ENCODE data around the gene MACROH2A1. TPM values are rescaled to one million over a fixed set of nuclear protein-coding genes. Genes with fewer than 3 reads are reported as not detected.
"Not testable (repeated sequence)": the region's sequence is repeated elsewhere in the genome, so short reads cannot be mapped to it uniquely, and the experiment has no call there.

Gene MACROH2A1
- total RNA-seq, 1 donor from 2014 or later, result 315 TPM

- Mint-ChIP-seq H3K27ac (peak overlapping the region; percentile 86), H3K27me3 (ENCODE audit: insufficient read depth) (no peaks in the 10 kb centered on the region), H3K4me1 (ENCODE audit: low read depth) (peaks cover 80% of the 10 kb centered on the region), H3K9me3 (no peaks in the 10 kb centered on the region), H3K4me3 (peak overlapping the region; percentile 47), H3K36me3 (ENCODE audit: low read depth) (peaks cover 66% of the 10 kb centered on the region)
- intact Hi-C loops (cut with micrococcal nuclease), result loop anchor here (1.0 kb wide), 2 partner anchors 9 to 22 kb away; partner anchors contain the start of gene MACROH2A1
- DNase-seq (ENCODE audit: low spot score), result no peak
Observed at GRCh38 chr5:135376961-135377624, 21.9 kb downstream of the MACROH2A1 start.

GRCh38 chr5:135375040-135375793 lies 23.8 kb downstream of the MACROH2A1 start:
- DNase-seq (ENCODE audit: low spot score), result no peak
- no peaks in the 10 kb centered on the region for H3K9me3 Mint-ChIP-seq
- H3K4me1 Mint-ChIP-seq (ENCODE audit: low read depth), result peaks cover 90% of the 10 kb centered on the region
- intact Hi-C loops (cut with micrococcal nuclease), result no loop called here
- H3K27ac Mint-ChIP-seq, result peak overlapping the region; percentile 42
- H3K36me3 Mint-ChIP-seq (ENCODE audit: low read depth), result peaks cover 70% of the 10 kb centered on the region
- H3K27me3 Mint-ChIP-seq (ENCODE audit: insufficient read depth), result no peaks in the 10 kb centered on the region
- H3K4me3 Mint-ChIP-seq, result no peak overlapping the region

- Mint-ChIP-seq H3K27ac (peak overlapping the region; percentile 74), H3K4me1 (ENCODE audit: low read depth) (peaks cover 81% of the 10 kb centered on the region)
- intact Hi-C loops (cut with micrococcal nuclease), result no loop called here
Observed at GRCh38 chr5:135373736-135374515, 25.1 kb downstream of the MACROH2A1 start.

DNA sequence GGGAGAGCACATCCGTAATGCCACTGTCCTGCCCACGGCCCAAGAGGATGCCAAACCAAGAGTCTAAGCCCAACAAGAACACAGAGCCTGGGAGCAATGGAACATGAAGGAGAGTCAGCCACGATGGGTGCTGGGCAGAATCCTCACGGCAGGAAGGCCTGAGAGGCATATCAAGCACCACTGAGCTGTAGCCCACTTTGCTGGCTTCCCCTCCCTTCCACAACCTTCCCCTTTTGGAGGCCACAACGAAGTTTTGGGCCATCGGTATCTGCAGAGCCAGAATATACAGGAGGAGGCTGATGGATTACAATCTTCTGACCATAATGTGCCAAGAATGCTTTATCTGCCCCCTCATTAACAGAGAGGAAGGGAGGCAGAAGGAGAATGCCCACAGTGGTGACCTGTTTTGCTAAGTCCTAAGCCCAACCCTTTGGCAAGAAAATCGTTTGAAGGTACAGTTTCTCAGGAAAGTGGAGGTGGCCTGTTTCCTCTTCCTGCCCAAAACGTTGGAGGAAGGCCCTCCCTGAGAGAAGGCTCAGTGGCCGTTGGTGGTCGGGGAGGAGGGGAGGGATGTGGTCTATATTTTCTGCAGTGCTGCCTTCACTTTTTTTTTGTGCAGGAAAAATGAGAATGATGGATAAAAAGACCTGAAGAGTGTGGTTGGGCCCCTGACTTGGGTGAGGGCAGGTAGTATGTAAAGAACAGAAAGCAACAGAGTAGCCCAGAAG lies 26.2 kb downstream of the MACROH2A1 start:
- no peaks in the 10 kb centered on the region for H3K27me3 Mint-ChIP-seq (ENCODE audit: insufficient read depth)
- H3K9me3 Mint-ChIP-seq, result no peaks in the 10 kb centered on the region
- H3K4me1 Mint-ChIP-seq (ENCODE audit: low read depth), result peaks cover 70% of the 10 kb centered on the region
- H3K4me3 Mint-ChIP-seq, result peak overlapping the region; percentile 26
- H3K36me3 Mint-ChIP-seq (ENCODE audit: low read depth), result peaks cover 61% of the 10 kb centered on the region
- peak overlapping the region; percentile 84 for H3K27ac Mint-ChIP-seq
- intact Hi-C loops (cut with micrococcal nuclease), result no loop called here
- no peak for DNase-seq (ENCODE audit: low spot score)

More at GRCh38 chr5:135373736-135374515, 25.1 kb downstream of the MACROH2A1 start:
- DNase-seq (ENCODE audit: low spot score), result no peak
- no peak overlapping the region for H3K4me3 Mint-ChIP-seq
- H3K9me3 Mint-ChIP-seq, result no peaks in the 10 kb centered on the region
- no peaks in the 10 kb centered on the region for H3K27me3 Mint-ChIP-seq (ENCODE audit: insufficient read depth)
- peaks cover 69% of the 10 kb centered on the region for H3K36me3 Mint-ChIP-seq (ENCODE audit: low read depth)

DNA sequence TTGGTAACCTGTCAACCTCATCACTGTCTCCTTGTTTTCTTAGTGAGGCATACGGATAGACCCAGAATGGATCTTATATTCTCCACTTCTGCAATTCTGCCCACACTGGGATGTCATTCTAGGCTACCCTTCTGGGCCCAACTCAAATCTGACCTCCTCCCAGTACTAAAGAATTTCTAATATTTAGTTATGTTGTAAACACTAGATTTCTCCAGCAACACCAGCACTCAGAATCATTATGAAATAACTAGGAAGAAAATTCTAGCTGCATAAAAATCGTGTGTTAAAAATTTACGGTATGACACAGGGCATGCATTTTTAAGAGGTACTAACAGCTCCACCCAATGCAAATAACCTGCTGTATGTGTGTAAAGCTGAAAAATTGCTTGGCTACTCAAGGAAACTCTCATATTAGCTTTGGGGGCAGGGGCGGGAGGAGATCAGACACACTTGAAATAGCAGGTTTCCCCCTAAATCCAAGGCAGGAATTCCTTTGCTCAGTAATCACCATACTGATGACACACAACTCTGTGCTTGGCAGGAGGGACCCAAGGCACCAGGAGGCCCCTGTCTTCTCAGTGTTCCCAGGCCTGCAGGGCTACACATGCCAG lies 27.3 kb downstream of the MACROH2A1 start:
- no peak overlapping the region for H3K4me3 Mint-ChIP-seq
- peak overlapping the region; percentile 84 for H3K27ac Mint-ChIP-seq
- no peaks in the 10 kb centered on the region for H3K27me3 Mint-ChIP-seq (ENCODE audit: insufficient read depth)
- DNase-seq (ENCODE audit: low spot score), result no peak
- intact Hi-C loops (cut with micrococcal nuclease), result no loop called here
- H3K36me3 Mint-ChIP-seq (ENCODE audit: low read depth), result peaks cover 57% of the 10 kb centered on the region
- peaks cover 59% of the 10 kb centered on the region for H3K4me1 Mint-ChIP-seq (ENCODE audit: low read depth)
- no peaks in the 10 kb centered on the region for H3K9me3 Mint-ChIP-seq

GRCh38 chr5:135369952-135370351 lies 29.1 kb downstream of the MACROH2A1 start:
- Mint-ChIP-seq H3K27ac (peak overlapping the region; percentile 26), H3K4me1 (ENCODE audit: low read depth) (peaks cover 60% of the 10 kb centered on the region), H3K36me3 (ENCODE audit: low read depth) (peaks cover 55% of the 10 kb centered on the region), H3K4me3 (no peak overlapping the region), H3K27me3 (ENCODE audit: insufficient read depth) (no peaks in the 10 kb centered on the region), H3K9me3 (no peaks in the 10 kb centered on the region)
- intact Hi-C loops (cut with micrococcal nuclease), result no loop called here
- DNase-seq (ENCODE audit: low spot score), result no peak

DNA sequence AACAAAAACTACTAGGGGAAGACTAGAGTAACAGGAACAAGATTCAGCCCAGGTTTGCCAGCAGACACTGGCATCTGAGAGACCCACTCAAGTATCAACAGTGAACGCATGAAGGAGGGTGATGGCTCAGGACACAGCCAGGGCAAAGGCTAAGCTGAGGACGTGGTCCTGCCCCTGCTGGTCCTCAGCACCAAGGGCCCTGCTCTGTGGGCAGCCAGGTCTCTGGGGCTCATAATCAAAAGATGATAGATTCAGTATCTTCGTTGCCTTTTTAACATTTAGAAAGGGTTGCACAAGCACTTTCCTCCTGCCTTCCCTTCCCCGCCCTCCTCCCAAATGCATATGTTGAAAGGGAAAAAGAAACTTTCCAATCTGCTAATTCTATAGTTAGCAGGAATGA lies 31.5 kb downstream of the MACROH2A1 start:
- no peak for DNase-seq (ENCODE audit: low spot score)
- H3K27ac Mint-ChIP-seq, result no peak overlapping the region
- peaks cover 51% of the 10 kb centered on the region for H3K4me1 Mint-ChIP-seq (ENCODE audit: low read depth)
- H3K36me3 Mint-ChIP-seq (ENCODE audit: low read depth), result peaks cover 52% of the 10 kb centered on the region
- no peak overlapping the region for H3K4me3 Mint-ChIP-seq
- no peaks in the 10 kb centered on the region for H3K9me3 Mint-ChIP-seq
- no peaks in the 10 kb centered on the region for H3K27me3 Mint-ChIP-seq (ENCODE audit: insufficient read depth)
- intact Hi-C loops (cut with micrococcal nuclease), result no loop called here

DNA sequence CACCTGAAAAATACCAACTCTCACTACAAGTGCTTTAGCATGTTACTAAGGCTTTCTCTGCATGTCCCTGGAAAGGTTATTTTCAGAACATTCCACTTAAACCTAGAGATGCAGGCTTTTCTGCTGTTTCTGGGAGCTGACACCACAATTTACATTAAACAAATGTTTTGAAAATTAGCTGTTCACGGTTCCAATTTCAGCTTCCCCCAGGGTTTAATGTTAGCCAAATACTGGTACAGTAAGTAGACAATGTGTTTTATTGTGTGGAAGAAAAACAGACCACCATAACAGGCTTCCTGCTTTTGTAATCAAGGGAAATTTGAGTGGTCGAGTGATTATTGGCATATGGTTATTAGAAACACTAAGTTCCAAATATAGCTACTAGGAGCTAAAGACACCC lies 32.0 kb downstream of the MACROH2A1 start:
- Mint-ChIP-seq H3K4me1 (ENCODE audit: low read depth) (peaks cover 48% of the 10 kb centered on the region), H3K27me3 (ENCODE audit: insufficient read depth) (no peaks in the 10 kb centered on the region), H3K27ac (no peak overlapping the region), H3K36me3 (ENCODE audit: low read depth) (peaks cover 49% of the 10 kb centered on the region), H3K4me3 (no peak overlapping the region), H3K9me3 (no peaks in the 10 kb centered on the region)
- intact Hi-C loops (cut with micrococcal nuclease), result no loop called here
- DNase-seq (ENCODE audit: low spot score), result no peak

GRCh38 chr5:135365281-135365680 lies 33.8 kb downstream of the MACROH2A1 start:
- Mint-ChIP-seq H3K27me3 (ENCODE audit: insufficient read depth) (no peaks in the 10 kb centered on the region), H3K27ac (no peak overlapping the region), H3K36me3 (ENCODE audit: low read depth) (peaks cover 43% of the 10 kb centered on the region), H3K4me1 (ENCODE audit: low read depth) (peaks cover 49% of the 10 kb centered on the region), H3K9me3 (no peaks in the 10 kb centered on the region), H3K4me3 (no peak overlapping the region)
- no peak for DNase-seq (ENCODE audit: low spot score)
- intact Hi-C loops (cut with micrococcal nuclease), result no loop called here

DNA sequence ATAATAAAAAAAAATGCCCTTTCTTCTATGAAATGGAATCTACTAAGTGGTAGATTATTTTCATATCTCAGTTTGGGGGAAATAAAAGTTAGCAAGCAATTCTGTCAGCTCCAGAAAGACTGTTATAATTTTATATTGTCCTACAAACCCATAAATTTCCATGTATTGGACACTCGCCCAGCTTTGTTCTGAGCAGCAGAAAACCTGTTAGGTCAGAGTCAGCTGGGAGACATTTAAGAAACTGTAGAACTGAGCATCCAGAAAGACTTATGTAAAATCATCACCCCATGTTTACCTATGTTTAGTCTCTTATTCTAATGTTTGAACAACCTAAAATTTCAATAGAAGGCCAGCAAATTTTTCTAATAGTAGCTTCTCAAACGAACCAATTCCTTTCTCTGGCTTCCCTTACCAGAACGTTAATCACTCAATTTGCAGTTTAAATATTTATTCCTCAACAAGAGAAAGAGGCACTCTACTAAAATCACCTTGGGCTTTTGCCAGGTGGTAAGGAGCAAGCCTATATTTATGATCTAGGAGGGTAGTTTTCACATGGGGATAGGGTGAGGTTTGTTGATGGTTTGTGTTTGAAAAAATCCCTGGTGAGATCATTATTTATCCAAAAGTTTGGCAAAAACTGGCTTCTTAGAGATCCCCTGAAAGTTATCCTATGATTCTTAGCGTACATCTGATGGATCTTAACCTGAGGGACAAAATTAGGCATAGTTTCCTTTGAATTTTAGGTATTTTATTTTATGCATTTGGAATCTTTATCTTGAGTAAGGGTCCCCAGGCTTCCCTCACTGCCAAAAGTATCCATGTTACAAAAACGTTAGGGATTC lies 34.4 kb downstream of the MACROH2A1 start:
- Mint-ChIP-seq H3K36me3 (ENCODE audit: low read depth) (peaks cover 40% of the 10 kb centered on the region), H3K9me3 (no peaks in the 10 kb centered on the region), H3K4me3 (no peak overlapping the region), H3K27ac (no peak overlapping the region), H3K27me3 (ENCODE audit: insufficient read depth) (no peaks in the 10 kb centered on the region), H3K4me1 (ENCODE audit: low read depth) (peaks cover 47% of the 10 kb centered on the region)
- DNase-seq (ENCODE audit: low spot score), result no peak
- intact Hi-C loops (cut with micrococcal nuclease), result loop anchor here (5.0 kb wide), 3 partner anchors 33 to 1397 kb away; partner anchors contain the start of genes C5orf15 and MACROH2A1

DNA sequence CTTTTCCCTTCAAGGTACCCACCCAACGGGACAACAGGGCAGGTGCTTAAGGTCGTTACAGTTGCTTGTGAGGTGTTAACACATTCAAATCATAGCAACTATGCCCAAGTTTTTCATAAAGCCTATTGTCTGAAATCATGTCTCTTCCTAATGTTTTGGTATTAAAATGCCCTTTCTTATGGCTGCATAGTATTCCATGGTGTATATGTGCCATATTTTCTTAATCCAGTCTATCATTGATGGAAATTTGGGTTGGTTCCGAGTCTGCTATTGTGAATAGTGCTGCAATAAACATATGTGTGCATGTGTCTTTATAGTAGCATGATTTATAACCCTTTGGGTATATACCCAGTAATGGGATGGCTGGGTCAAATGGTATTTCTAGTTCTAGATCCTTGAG lies 35.7 kb downstream of the MACROH2A1 start:
- not testable (repeated sequence) for H3K27ac Mint-ChIP-seq; H3K27me3 Mint-ChIP-seq (ENCODE audit: insufficient read depth); DNase-seq (ENCODE audit: low spot score); H3K9me3 Mint-ChIP-seq; H3K4me3 Mint-ChIP-seq
- peaks cover 36% of the 10 kb centered on the region for H3K36me3 Mint-ChIP-seq (ENCODE audit: low read depth)
- intact Hi-C loops (cut with micrococcal nuclease), result loop anchor here (5.0 kb wide), 3 partner anchors 34 to 1396 kb away; partner anchors contain the start of genes C5orf15 and MACROH2A1
- H3K4me1 Mint-ChIP-seq (ENCODE audit: low read depth), result peaks cover 47% of the 10 kb centered on the region

All from activated T-helper 1 cell treated with anti-CD3 and anti-CD28 coated beads, Interleukin-12 subunit alpha, Interleukin-12 subunit beta, Interleukin-2, Interleukin-4 antibody, amounts not matched to agents 30 ng/mL and 10 ng/mL and 1 ng/mL, durations not matched to agents 14 hours and 24 hours and 36 hours (primary cell).